ENCODE results near the gene ARX. TPM values are rescaled to one million over a fixed set of nuclear protein-coding genes. Genes with fewer than 3 reads are reported as not detected.

Gene ARX
- total and polyA plus RNA-seq, 2 experiments from 2014 or later, result not detected

GRCh38 chrX:25011589-25012432 is 4.0 kb downstream of the ARX start:
- H3K79me2 ChIP-seq (ENCODE audit: insufficient read depth), result no peaks in the 10 kb centered on the region
- DNase-seq, result no peak
- no peak for TF ChIP-seq EZH2 (IDR thresholded peaks at IDR 0.05; ENCODE audit: insufficient read depth, poor library complexity, severe bottlenecking)
- TF ChIP-seq EZH2phosphoT487 (IDR thresholded peaks at IDR 0.05; ENCODE audit: insufficient read depth, low read depth), result no peak
- H3K27me3 ChIP-seq (replicated peaks; ENCODE audit: insufficient read depth), result peaks cover 60% of the 10 kb centered on the region
- H3K9me3 ChIP-seq (ENCODE audit: low read depth), result no peaks in the 10 kb centered on the region
- WGBS, 2 experiments (ENCODE audit: low coverage in 1 of 2, low lambda C conversion rate in 2 of 2, missing lambda C conversion rate in 2 of 2), result 21 to 30% methylated on average over 21 to 22 of the region's 32 CpGs
- no peaks in the 10 kb centered on the region for H3K4me1 ChIP-seq (ENCODE audit: insufficient read depth)
- H4K20me1 ChIP-seq (ENCODE audit: insufficient read depth), result no peaks in the 10 kb centered on the region
- no peak overlapping the region for H3K4me2 ChIP-seq (ENCODE audit: unreplicated experiment)
- in situ Hi-C loops (cut with MboI), result no loop called here
- no peak overlapping the region for H3K27ac ChIP-seq
- no peak overlapping the region for H3K4me3 ChIP-seq
- H3K36me3 ChIP-seq (ENCODE audit: low read depth), result no peaks in the 10 kb centered on the region
- H3F3A ChIP-seq (ENCODE audit: insufficient read depth), result no peaks in the 10 kb centered on the region
- H2AFZ ChIP-seq, result no peak overlapping the region
- no peak overlapping the region for H3K9ac ChIP-seq
- H3K9me2 ChIP-seq (ENCODE audit: insufficient read depth), result no peaks in the 10 kb centered on the region

GRCh38 chrX:25010784-25011588 is 4.8 kb downstream of the ARX start:
- 18 to 29% methylated on average over 23 to 33 of the region's 33 CpGs for WGBS, 2 experiments (ENCODE audit: low coverage in 1 of 2, low lambda C conversion rate in 2 of 2, missing lambda C conversion rate in 2 of 2)
- Histone ChIP-seq H3K9ac (no peak overlapping the region), H2AFZ (no peak overlapping the region), H3K4me3 (no peak overlapping the region), H3K9me3 (ENCODE audit: low read depth) (no peaks in the 10 kb centered on the region), H3K4me2 (ENCODE audit: unreplicated experiment) (no peak overlapping the region), H3F3A (ENCODE audit: insufficient read depth) (no peaks in the 10 kb centered on the region), H4K20me1 (ENCODE audit: insufficient read depth) (no peaks in the 10 kb centered on the region), H3K27me3 (replicated peaks; ENCODE audit: insufficient read depth) (peaks cover 60% of the 10 kb centered on the region), H3K79me2 (ENCODE audit: insufficient read depth) (no peaks in the 10 kb centered on the region), H3K9me2 (ENCODE audit: insufficient read depth) (no peaks in the 10 kb centered on the region), H3K36me3 (ENCODE audit: low read depth) (no peaks in the 10 kb centered on the region), H3K4me1 (ENCODE audit: insufficient read depth) (no peaks in the 10 kb centered on the region), H3K27ac (no peak overlapping the region)
- DNase-seq, result no peak
- TF ChIP-seq EZH2 (IDR thresholded peaks at IDR 0.05; ENCODE audit: insufficient read depth, poor library complexity, severe bottlenecking) (no peak), EZH2phosphoT487 (IDR thresholded peaks at IDR 0.05; ENCODE audit: insufficient read depth, low read depth) (no peak)
- in situ Hi-C loops (cut with MboI), result no loop called here

GRCh38 chrX:25009407-25009806 is 6.4 kb downstream of the ARX start:
- no peak overlapping the region for H3K4me2 ChIP-seq (ENCODE audit: unreplicated experiment)
- WGBS, 2 experiments (ENCODE audit: low coverage in 1 of 2, low lambda C conversion rate in 2 of 2, missing lambda C conversion rate in 2 of 2), result 45 to 53% methylated on average over 7 of the region's 7 CpGs
- H3K4me1 ChIP-seq (ENCODE audit: insufficient read depth), result no peaks in the 10 kb centered on the region
- peaks cover 55% of the 10 kb centered on the region for H3K27me3 ChIP-seq (replicated peaks; ENCODE audit: insufficient read depth)
- no peaks in the 10 kb centered on the region for H3F3A ChIP-seq (ENCODE audit: insufficient read depth)
- H3K36me3 ChIP-seq (ENCODE audit: low read depth), result no peaks in the 10 kb centered on the region
- H4K20me1 ChIP-seq (ENCODE audit: insufficient read depth), result no peaks in the 10 kb centered on the region
- H3K9me2 ChIP-seq (ENCODE audit: insufficient read depth), result no peaks in the 10 kb centered on the region
- TF ChIP-seq EZH2 (IDR thresholded peaks at IDR 0.05; ENCODE audit: insufficient read depth, poor library complexity, severe bottlenecking), result no peak
- DNase-seq, result no peak
- H3K9ac ChIP-seq, result no peak overlapping the region
- H2AFZ ChIP-seq, result no peak overlapping the region
- in situ Hi-C loops (cut with MboI), result no loop called here
- H3K9me3 ChIP-seq (ENCODE audit: low read depth), result no peaks in the 10 kb centered on the region
- H3K79me2 ChIP-seq (ENCODE audit: insufficient read depth), result no peaks in the 10 kb centered on the region
- H3K27ac ChIP-seq, result no peak overlapping the region
- H3K4me3 ChIP-seq, result no peak overlapping the region

- Histone ChIP-seq H4K20me1 (ENCODE audit: insufficient read depth) (no peaks in the 10 kb centered on the region), H3K9me2 (ENCODE audit: insufficient read depth) (no peaks in the 10 kb centered on the region), H3K9me3 (ENCODE audit: low read depth) (no peaks in the 10 kb centered on the region), H2AFZ (no peak overlapping the region), H3K79me2 (ENCODE audit: insufficient read depth) (no peaks in the 10 kb centered on the region), H3K36me3 (ENCODE audit: low read depth) (no peaks in the 10 kb centered on the region), H3K4me2 (ENCODE audit: unreplicated experiment) (no peak overlapping the region), H3K4me1 (ENCODE audit: insufficient read depth) (no peaks in the 10 kb centered on the region), H3K9ac (no peak overlapping the region), H3K27me3 (replicated peaks; ENCODE audit: insufficient read depth) (peaks cover 61% of the 10 kb centered on the region), H3K27ac (no peak overlapping the region), H3K4me3 (no peak overlapping the region), H3F3A (ENCODE audit: insufficient read depth) (no peaks in the 10 kb centered on the region)
- TF ChIP-seq EZH2 (IDR thresholded peaks at IDR 0.05; ENCODE audit: insufficient read depth, poor library complexity, severe bottlenecking) (peak; percentile 42), EZH2phosphoT487 (IDR thresholded peaks at IDR 0.05; ENCODE audit: insufficient read depth, low read depth) (0 out of 2 replicates have a peak, but pooled peaks have one; percentile 2)
- DNase-seq, result no peak
- in situ Hi-C loops (cut with MboI), result no loop called here
- 11 to 13% methylated on average over 22 to 52 of the region's 64 CpGs for WGBS, 2 experiments (ENCODE audit: low coverage in 1 of 2, low lambda C conversion rate in 2 of 2, missing lambda C conversion rate in 2 of 2)
These were observed 8.4 kb downstream of the ARX start for GRCh38 chrX:25007059-25008053.

Data from GM23248 (cell line).